HepG2 (cell line): ENCODE data around the gene SLC39A1. TPM values are rescaled to one million over a fixed set of nuclear protein-coding genes. Genes with fewer than 3 reads are reported as not detected.

ENCODE experiments used
- CC2D1A ChIP-seq: sonication (generic); formaldehyde crosslinking; IDR thresholded peaks from 2 replicates; pipeline ENCODE4 v1.8.1; 2023; ENCODE audit warnings: mild to moderate bottlenecking, missing genetic modification reagents
- NONO ChIP-seq, 2 experiments: fragments of 450-650 bp in 1 of 2; sonication (generic) in 1 of 2; formaldehyde crosslinking in 1 of 2; IDR thresholded peaks in 1 of 2; conservative IDR thresholded peaks in 1 of 2; 2 replicates each; pipeline versions ENCODE4 v1.6.1 to v1.8.0; 2017 to 2022; ENCODE audit warnings: mild to moderate bottlenecking in 1 of 2, missing genetic modification reagents in 1 of 2, moderate library complexity in 1 of 2
- ZBTB7B ChIP-seq: sonication (generic); formaldehyde crosslinking; IDR thresholded peaks from 2 replicates; pipeline ENCODE4 v1.4.0; 2020; ENCODE audit warnings: missing genetic modification reagents
- ZNF234 ChIP-seq: sonication (generic); formaldehyde crosslinking; conservative IDR thresholded peaks from 2 replicates; pipeline ENCODE4 v1.5.1; 2020; ENCODE audit warnings: mild to moderate bottlenecking, missing genetic modification reagents
- ZNF256 ChIP-seq: sonication (generic); formaldehyde crosslinking; conservative IDR thresholded peaks from 2 replicates; pipeline ENCODE4 v1.4.0; 2020; ENCODE audit warnings: missing genetic modification reagents
- ZNF337 ChIP-seq: sonication (generic); formaldehyde crosslinking; IDR thresholded peaks from 2 replicates; pipeline ENCODE4 v1.5.1; 2020; ENCODE audit warnings: missing genetic modification reagents, low read depth, mild to moderate bottlenecking, borderline replicate concordance
- polyA plus RNA-seq, 8 experiments: library from polyadenylated mRNA; depleted of rRNA in 3 of 8; stranded (reverse) in 7 of 8; unstranded in 1 of 8; fragments of >200 nt; fragmentation: Illumina TruSeq in 4 of 8; extraction: Trizol in 4 of 8; gene quantifications; 2 replicates each; pipeline versions ENCODE4 v1.2.1 to v1.2.3, GENCODE V29; 2011 to 2016; ENCODE audit warnings: low read depth in 4 of 8, missing spikeins in 1 of 8, mixed read lengths in 1 of 8; ENCODE audit not compliant: insufficient read depth in 1 of 8
- total RNA-seq, 5 experiments: library from RNA; depleted of rRNA; stranded (reverse); fragments of >200 nt; fragmentation: Illumina TruSeq; extraction: Trizol; gene quantifications; 2 replicates each; pipeline ENCODE4 v1.2.3, GENCODE V29; 2016; ENCODE audit warnings: low read depth in 1 of 5
- TF ChIP-seq, protein P1 (sequence below): sonication (generic); formaldehyde crosslinking; IDR thresholded peaks from 2 replicates; pipeline ENCODE4 v1.8.1; 2023; ENCODE audit warnings: mild to moderate bottlenecking, moderate library complexity, missing genetic modification reagents
- TF ChIP-seq, protein P2 (sequence below): sonication (generic); formaldehyde crosslinking; IDR thresholded peaks from 2 replicates; pipeline ENCODE4 v1.4.0; 2020; ENCODE audit warnings: missing genetic modification reagents; ENCODE audit errors: not compliant biosample characterization
- TF ChIP-seq, protein P3 (sequence below): sonication (generic); formaldehyde crosslinking; IDR thresholded peaks from 2 replicates; pipeline ENCODE4 v1.4.0; 2020; ENCODE audit warnings: mild to moderate bottlenecking, missing genetic modification reagents
- TF ChIP-seq, protein P4 (sequence below): sonication (generic); formaldehyde crosslinking; IDR thresholded peaks from 2 replicates; pipeline ENCODE4 v1.4.0; 2020; ENCODE audit warnings: missing genetic modification reagents, borderline replicate concordance
- TF ChIP-seq, protein P5 (sequence below): sonication (generic); formaldehyde crosslinking; IDR thresholded peaks from 2 replicates; pipeline ENCODE4 v1.4.0; 2020; ENCODE audit warnings: missing genetic modification reagents, borderline replicate concordance

The SLC39A1 gene
- total and polyA plus RNA-seq, 2 of the 13 experiments (the other 11 are each of a cell fraction or from before 2014, with no cell fraction given) = 71.2 to 78.4 TPM

DNA sequence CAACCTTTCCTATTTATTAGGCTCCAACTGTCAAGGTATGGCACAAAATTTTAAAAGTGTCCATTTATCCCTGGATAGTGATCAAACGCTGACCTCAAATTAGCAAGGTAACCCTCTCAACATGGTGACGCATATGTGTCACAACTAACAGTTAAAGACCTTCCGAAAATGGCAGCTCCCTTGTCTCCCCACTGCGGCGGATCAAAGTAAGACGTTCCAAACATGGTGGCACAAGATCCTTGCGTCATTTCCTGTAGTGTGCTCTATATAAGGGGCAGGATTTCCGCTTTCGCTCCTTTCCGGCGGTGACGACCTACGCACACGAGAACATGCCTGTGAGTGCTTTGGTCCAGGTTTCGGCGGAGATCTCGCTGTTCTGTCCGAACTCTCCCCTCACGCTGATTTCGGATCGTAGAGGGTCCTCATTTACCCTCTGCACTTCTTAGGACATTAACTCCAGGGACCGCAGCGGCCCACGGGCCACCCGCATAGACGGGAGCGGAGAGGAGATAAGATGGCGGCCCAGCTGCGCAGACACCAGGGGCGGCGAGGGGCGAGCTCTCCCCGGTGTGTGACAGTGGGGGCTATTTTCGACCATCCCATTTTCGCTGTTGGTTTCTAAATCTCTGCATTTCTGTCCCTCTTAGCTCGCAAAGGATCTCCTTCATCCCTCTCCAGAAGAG lies 27.3 kb upstream of the SLC39A1 start, which contains the start of gene RPS27 (continued):
- TF ChIP-seq, protein P1, sequence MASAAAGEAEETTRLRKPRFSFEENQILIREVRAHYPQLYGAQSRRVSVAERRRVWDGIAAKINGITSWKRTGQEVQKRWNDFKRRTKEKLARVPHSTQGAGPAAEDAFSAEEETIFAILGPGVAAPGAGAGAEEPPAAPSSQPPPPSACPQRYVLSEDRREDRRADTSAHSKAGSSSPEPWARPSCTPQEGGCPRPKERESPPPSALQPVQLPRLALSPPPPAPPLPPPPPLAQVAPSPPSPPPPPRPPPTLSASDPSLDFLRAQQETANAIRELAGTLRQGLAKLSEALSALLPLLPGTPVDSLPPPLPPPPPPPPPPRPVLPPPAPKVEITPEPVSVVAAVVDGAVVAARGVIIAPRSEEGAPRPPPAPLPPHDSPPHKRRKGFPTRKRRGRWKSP (CRISPR knock-in tag) = peak; percentile 35
- no peak for TF ChIP-seq NONO (IDR thresholded peaks at IDR 0.05)
- TF ChIP-seq NONO (CRISPR knock-in tag; conservative IDR thresholded peaks at IDR 0.05) = peak; percentile 84
- TF ChIP-seq, protein P2, sequence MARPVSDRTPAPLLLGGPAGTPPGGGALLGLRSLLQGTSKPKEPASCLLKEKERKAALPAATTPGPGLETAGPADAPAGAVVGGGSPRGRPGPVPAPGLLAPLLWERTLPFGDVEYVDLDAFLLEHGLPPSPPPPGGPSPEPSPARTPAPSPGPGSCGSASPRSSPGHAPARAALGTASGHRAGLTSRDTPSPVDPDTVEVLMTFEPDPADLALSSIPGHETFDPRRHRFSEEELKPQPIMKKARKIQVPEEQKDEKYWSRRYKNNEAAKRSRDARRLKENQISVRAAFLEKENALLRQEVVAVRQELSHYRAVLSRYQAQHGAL = peak; percentile 52
- 0 out of 2 replicates have a peak, but pooled peaks have one; percentile 42 for TF ChIP-seq ZNF337 (CRISPR knock-in tag)
- TF ChIP-seq, protein P3, sequence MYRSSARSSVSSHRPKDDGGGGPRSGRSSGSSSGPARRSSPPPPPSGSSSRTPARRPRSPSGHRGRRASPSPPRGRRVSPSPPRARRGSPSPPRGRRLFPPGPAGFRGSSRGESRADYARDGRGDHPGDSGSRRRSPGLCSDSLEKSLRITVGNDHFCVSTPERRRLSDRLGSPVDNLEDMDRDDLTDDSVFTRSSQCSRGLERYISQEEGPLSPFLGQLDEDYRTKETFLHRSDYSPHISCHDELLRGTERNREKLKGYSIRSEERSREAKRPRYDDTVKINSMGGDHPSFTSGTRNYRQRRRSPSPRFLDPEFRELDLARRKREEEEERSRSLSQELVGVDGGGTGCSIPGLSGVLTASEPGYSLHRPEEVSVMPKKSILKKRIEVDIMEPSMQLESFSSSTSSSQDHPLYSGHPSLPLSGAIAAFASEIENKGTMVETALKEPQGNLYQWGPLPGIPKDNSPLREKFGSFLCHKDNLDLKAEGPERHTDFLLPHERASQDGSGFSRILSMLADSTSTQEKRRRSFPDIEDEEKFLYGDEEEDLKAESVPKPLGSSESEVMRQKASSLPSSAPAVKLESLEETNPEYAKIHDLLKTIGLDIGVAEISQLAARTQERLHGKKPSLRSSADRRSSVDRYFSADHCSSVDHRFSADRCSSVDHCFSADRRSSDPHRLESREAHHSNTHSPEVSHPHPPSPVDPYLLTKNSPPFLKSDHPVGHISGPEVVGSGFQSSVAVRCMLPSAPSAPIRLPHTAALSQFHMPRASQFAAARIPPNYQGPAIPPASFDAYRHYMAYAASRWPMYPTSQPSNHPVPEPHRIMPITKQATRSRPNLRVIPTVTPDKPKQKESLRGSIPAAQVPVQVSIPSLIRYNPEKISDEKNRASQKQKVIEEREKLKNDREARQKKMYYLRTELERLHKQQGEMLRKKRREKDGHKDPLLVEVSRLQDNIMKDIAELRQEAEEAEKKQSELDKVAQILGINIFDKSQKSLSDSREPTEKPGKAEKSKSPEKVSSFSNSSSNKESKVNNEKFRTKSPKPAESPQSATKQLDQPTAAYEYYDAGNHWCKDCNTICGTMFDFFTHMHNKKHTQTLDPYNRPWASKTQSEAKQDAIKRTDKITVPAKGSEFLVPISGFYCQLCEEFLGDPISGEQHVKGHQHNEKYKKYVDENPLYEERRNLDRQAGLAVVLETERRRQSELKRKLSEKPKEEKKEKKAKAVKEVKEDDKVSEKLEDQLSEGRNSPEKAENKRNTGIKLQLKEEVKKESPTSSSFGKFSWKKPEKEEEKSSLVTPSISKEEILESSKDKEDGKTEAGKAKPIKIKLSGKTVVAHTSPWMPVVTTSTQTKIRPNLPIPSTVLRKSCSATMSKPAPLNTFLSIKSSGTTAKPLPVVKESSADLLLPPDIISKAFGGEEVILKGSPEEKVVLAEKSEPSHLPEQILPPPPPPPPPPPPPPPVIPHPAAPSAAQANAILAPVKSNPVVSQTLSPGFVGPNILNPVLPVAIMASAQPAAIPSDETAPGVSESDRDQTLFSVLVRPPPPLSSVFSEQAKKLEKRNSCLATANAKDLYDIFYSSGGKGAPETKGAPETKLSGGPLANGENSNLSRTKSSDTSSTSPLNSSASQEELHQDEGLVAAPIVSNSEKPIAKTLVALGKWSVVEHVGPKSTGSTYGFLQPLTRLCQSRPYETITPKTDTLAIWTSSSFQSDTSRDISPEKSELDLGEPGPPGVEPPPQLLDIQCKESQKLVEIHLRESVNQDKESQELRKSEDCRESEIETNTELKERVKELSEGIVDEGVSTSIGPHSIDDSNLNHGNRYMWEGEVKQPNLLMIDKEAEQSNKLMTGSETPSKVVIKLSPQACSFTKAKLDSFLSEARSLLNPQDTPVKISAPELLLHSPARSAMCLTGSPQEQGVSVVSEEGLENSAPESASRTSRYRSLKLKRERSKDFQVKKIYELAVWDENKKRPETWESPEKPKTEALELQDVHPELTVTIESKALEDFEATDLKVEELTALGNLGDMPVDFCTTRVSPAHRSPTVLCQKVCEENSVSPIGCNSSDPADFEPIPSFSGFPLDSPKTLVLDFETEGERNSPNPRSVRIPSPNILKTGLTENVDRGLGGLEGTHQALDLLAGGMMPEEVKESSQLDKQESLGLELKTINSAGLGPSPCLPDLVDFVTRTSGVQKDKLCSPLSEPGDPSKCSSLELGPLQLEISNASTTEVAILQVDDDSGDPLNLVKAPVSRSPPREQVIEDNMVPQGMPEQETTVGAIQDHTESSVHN (CRISPR knock-in tag) = 0 out of 2 replicates have a peak, but pooled peaks have one; percentile 43
- TF ChIP-seq, protein P4, sequence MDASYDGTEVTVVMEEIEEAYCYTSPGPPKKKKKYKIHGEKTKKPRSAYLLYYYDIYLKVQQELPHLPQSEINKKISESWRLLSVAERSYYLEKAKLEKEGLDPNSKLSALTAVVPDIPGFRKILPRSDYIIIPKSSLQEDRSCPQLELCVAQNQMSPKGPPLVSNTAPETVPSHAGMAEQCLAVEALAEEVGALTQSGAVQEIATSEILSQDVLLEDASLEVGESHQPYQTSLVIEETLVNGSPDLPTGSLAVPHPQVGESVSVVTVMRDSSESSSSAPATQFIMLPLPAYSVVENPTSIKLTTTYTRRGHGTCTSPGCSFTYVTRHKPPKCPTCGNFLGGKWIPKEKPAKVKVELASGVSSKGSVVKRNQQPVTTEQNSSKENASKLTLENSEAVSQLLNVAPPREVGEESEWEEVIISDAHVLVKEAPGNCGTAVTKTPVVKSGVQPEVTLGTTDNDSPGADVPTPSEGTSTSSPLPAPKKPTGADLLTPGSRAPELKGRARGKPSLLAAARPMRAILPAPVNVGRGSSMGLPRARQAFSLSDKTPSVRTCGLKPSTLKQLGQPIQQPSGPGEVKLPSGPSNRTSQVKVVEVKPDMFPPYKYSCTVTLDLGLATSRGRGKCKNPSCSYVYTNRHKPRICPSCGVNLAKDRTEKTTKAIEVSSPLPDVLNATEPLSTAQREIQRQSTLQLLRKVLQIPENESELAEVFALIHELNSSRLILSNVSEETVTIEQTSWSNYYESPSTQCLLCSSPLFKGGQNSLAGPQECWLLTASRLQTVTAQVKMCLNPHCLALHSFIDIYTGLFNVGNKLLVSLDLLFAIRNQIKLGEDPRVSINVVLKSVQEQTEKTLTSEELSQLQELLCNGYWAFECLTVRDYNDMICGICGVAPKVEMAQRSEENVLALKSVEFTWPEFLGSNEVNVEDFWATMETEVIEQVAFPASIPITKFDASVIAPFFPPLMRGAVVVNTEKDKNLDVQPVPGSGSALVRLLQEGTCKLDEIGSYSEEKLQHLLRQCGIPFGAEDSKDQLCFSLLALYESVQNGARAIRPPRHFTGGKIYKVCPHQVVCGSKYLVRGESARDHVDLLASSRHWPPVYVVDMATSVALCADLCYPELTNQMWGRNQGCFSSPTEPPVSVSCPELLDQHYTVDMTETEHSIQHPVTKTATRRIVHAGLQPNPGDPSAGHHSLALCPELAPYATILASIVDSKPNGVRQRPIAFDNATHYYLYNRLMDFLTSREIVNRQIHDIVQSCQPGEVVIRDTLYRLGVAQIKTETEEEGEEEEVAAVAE = peak; percentile 91; the same call in 1 of the 2 replicates
- TF ChIP-seq ZBTB7B = 0 out of 2 replicates have a peak, but pooled peaks have one; percentile 29
- TF ChIP-seq CC2D1A (CRISPR knock-in tag) = no peak
- TF ChIP-seq ZNF234 (CRISPR knock-in tag) = no peak
- TF ChIP-seq, protein P5, sequence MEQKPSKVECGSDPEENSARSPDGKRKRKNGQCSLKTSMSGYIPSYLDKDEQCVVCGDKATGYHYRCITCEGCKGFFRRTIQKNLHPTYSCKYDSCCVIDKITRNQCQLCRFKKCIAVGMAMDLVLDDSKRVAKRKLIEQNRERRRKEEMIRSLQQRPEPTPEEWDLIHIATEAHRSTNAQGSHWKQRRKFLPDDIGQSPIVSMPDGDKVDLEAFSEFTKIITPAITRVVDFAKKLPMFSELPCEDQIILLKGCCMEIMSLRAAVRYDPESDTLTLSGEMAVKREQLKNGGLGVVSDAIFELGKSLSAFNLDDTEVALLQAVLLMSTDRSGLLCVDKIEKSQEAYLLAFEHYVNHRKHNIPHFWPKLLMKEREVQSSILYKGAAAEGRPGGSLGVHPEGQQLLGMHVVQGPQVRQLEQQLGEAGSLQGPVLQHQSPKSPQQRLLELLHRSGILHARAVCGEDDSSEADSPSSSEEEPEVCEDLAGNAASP = peak; percentile 65
- peak; percentile 75; the same call in 1 of the 2 replicates for TF ChIP-seq ZNF256 (CRISPR knock-in tag)
